SU-DHL-6 (cell line): ENCODE data around the gene MAPKAPK3.

Experiments used
- EZH2phosphoT487 ChIP-seq: fragments of 200-600 bp; sonication (generic), shearing (Covaris generic); conservative IDR thresholded peaks from 2 replicates; pipeline ENCODE4 v1.6.1; 2018; ENCODE audit warnings: mild to moderate bottlenecking, antibody characterized with exemption, low read length, moderate library complexity, mixed read lengths
- TF ChIP-seq, protein P1 (sequence below): fragments of 200-600 bp; sonication (generic); IDR thresholded peaks from one replicate; pipeline ENCODE4 v1.5.1; 2017; ENCODE audit warnings: antibody characterized with exemption, mild to moderate bottlenecking, low read length, moderate library complexity; ENCODE audit not compliant: insufficient read depth, poor library complexity, severe bottlenecking

DNA sequence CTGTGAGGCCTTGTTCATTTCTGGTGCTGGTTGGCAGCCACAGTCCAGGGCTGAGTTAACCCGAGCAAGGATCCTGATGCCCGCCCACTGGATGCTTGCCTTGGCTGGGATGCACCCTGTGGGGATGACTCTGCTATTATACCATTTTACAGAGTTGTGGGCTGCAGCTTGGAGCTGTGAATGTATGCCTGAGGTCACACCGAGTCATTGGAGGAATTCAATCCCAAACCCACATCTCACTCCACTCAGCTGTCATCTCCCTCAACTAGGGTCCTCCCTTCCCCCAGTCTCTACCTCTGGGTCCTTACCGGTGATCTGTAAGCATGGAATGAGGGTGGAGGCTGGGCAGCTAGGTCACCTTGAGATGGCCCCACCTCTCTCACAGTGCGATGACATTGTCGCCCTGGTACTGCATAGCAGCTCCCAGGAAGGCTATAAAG is 22.1 kb downstream of the MAPKAPK3 start:
- TF ChIP-seq, protein P1, sequence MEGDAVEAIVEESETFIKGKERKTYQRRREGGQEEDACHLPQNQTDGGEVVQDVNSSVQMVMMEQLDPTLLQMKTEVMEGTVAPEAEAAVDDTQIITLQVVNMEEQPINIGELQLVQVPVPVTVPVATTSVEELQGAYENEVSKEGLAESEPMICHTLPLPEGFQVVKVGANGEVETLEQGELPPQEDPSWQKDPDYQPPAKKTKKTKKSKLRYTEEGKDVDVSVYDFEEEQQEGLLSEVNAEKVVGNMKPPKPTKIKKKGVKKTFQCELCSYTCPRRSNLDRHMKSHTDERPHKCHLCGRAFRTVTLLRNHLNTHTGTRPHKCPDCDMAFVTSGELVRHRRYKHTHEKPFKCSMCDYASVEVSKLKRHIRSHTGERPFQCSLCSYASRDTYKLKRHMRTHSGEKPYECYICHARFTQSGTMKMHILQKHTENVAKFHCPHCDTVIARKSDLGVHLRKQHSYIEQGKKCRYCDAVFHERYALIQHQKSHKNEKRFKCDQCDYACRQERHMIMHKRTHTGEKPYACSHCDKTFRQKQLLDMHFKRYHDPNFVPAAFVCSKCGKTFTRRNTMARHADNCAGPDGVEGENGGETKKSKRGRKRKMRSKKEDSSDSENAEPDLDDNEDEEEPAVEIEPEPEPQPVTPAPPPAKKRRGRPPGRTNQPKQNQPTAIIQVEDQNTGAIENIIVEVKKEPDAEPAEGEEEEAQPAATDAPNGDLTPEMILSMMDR, result no peak
- TF ChIP-seq EZH2phosphoT487, result no peak
